Vagina (tissue), 2 donors: ENCODE data around the gene FOXN3. TPM values are rescaled to one million over a fixed set of nuclear protein-coding genes. Genes with fewer than 3 reads are reported as not detected.

Experiments used
- DNase-seq, 2 donors: peaks; one replicate each; pipeline ENCODE4 v3.0.0-alpha.2; 2017; ENCODE audit errors: extremely low spot score in 2 of 2
- H3K27ac ChIP-seq: fragments of 200-600 bp; sonication (generic); one replicate; pipeline ENCODE4 v1.5.1; 2019
- H3K27me3 ChIP-seq: fragments of 200-600 bp; sonication (generic); one replicate; pipeline ENCODE4 v1.5.1; 2019
- H3K36me3 ChIP-seq, 2 donors: fragments of 200-600 bp; sonication (generic); one replicate each; pipeline ENCODE4 v1.5.1; 2017 to 2019
- H3K4me1 ChIP-seq: fragments of 200-600 bp; sonication (generic); one replicate; pipeline ENCODE4 v1.5.1; 2019
- H3K4me3 ChIP-seq, 2 donors: fragments of 200-600 bp; sonication (generic); 1 replicate in 1 of 2; 2 replicates in 1 of 2; pipeline ENCODE4 v1.5.1; 2016 to 2019
- H3K9me3 ChIP-seq: fragments of 200-600 bp; sonication (generic); one replicate; pipeline ENCODE4 v1.5.1; 2019
- CTCF ChIP-seq, 3 experiments: fragments of 450-650 bp in 2 of 3; fragments of 200-600 bp in 1 of 3; sonication (generic) in 1 of 3; IDR thresholded peaks; one replicate each; pipeline ENCODE4 v1.5.1; 2017 to 2019; ENCODE audit warnings: antibody characterized with exemption in 3 of 3, mild to moderate bottlenecking in 2 of 3, moderate library complexity in 2 of 3
- POLR2A ChIP-seq, 2 donors: fragments of 450-650 bp; IDR thresholded peaks; one replicate each; pipeline ENCODE4 v1.6.1; 2017; ENCODE audit warnings: antibody characterized with exemption in 2 of 2, mild to moderate bottlenecking in 2 of 2, moderate library complexity in 2 of 2
- POLR2AphosphoS5 ChIP-seq, 2 donors: sonication (generic); formaldehyde crosslinking; IDR thresholded peaks; one replicate each; pipeline ENCODE4 v1.9.0; 2017; ENCODE audit warnings: antibody characterized with exemption in 2 of 2, mild to moderate bottlenecking in 2 of 2, low read depth in 1 of 2; ENCODE audit not compliant: insufficient read depth in 1 of 2
- intact Hi-C: fragments of 100-400 bp; cut with DNase I; formaldehyde crosslinking; loops from one replicate; pipeline ENCODE4 v1.15.1; 2023
- total RNA-seq: library from RNA; depleted of rRNA; stranded (reverse); fragments of >200 nt; gene quantifications from one replicate; pipeline ENCODE4 v1.2.3, GENCODE V29; 2016

FOXN3 gene
- total RNA-seq, 1 donor from 2014 or later = 111 TPM

GRCh38 chr14:89262041-89262440 lies 155.0 kb downstream of the FOXN3 start:
- Histone ChIP-seq H3K4me3 (no peak overlapping the region), H3K9me3 (no peaks in the 10 kb centered on the region), H3K27ac (no peak overlapping the region), H3K36me3 (no peaks in the 10 kb centered on the region), H3K4me1 (peaks cover 24% of the 10 kb centered on the region), H3K27me3 (no peaks in the 10 kb centered on the region)
- no peak for DNase-seq
- TF ChIP-seq POLR2AphosphoS5 (IDR thresholded peaks at IDR 0.05; ENCODE audit: insufficient read depth in 1 of 2, low read depth in 1 of 2) = no peak
- TF ChIP-seq CTCF (IDR thresholded peaks at IDR 0.05) = no peak
- TF ChIP-seq POLR2A (IDR thresholded peaks at IDR 0.05) = no peak
- intact Hi-C loops = no loop called here

- intact Hi-C loops = no loop called here
- Histone ChIP-seq H3K27me3 (no peaks in the 10 kb centered on the region), H3K4me1 (peaks cover 17% of the 10 kb centered on the region)
Measured at GRCh38 chr14:89260898-89261297, 156.1 kb downstream of the FOXN3 start.

GRCh38 chr14:89259951-89260609 lies 157.0 kb downstream of the FOXN3 start:
- no peaks in the 10 kb centered on the region for H3K27me3 ChIP-seq
- intact Hi-C loops = no loop called here
- no peak overlapping the region for H3K4me3 ChIP-seq
- H3K27ac ChIP-seq = no peak overlapping the region
- TF ChIP-seq CTCF (IDR thresholded peaks at IDR 0.05) (no peak), POLR2AphosphoS5 (IDR thresholded peaks at IDR 0.05; ENCODE audit: insufficient read depth in 1 of 2, low read depth in 1 of 2) (no peak)
- H3K9me3 ChIP-seq = no peaks in the 10 kb centered on the region
- no peak for DNase-seq
- H3K36me3 ChIP-seq = no peaks in the 10 kb centered on the region
- peaks cover 14% of the 10 kb centered on the region for H3K4me1 ChIP-seq

More at GRCh38 chr14:89260898-89261297, 156.1 kb downstream of the FOXN3 start:
- no peaks in the 10 kb centered on the region for H3K36me3 ChIP-seq
- H3K9me3 ChIP-seq = no peaks in the 10 kb centered on the region
- H3K4me3 ChIP-seq = no peak overlapping the region
- no peak for DNase-seq
- TF ChIP-seq CTCF (IDR thresholded peaks at IDR 0.05) (no peak), POLR2A (IDR thresholded peaks at IDR 0.05) (no peak), POLR2AphosphoS5 (IDR thresholded peaks at IDR 0.05; ENCODE audit: insufficient read depth in 1 of 2, low read depth in 1 of 2) (no peak)
- no peak overlapping the region for H3K27ac ChIP-seq

GRCh38 chr14:89258728-89259273 lies 158.2 kb downstream of the FOXN3 start:
- peaks cover 22% of the 10 kb centered on the region for H3K4me1 ChIP-seq
- DNase-seq = no peak
- no peaks in the 10 kb centered on the region for H3K9me3 ChIP-seq
- intact Hi-C loops = no loop called here
- no peak overlapping the region for H3K4me3 ChIP-seq
- no peak for TF ChIP-seq POLR2AphosphoS5 (IDR thresholded peaks at IDR 0.05; ENCODE audit: insufficient read depth in 1 of 2, low read depth in 1 of 2)
- no peak for TF ChIP-seq CTCF (IDR thresholded peaks at IDR 0.05)
- TF ChIP-seq POLR2A (IDR thresholded peaks at IDR 0.05) = no peak
- no peaks in the 10 kb centered on the region for H3K27me3 ChIP-seq
- no peak overlapping the region for H3K27ac ChIP-seq
- H3K36me3 ChIP-seq = no peaks in the 10 kb centered on the region

- H3K9me3 ChIP-seq = no peaks in the 10 kb centered on the region
- peaks cover 32% of the 10 kb centered on the region for H3K4me1 ChIP-seq
- no peak for DNase-seq
- H3K27ac ChIP-seq = no peak overlapping the region
- no peaks in the 10 kb centered on the region for H3K27me3 ChIP-seq
- intact Hi-C loops = no loop called here
- TF ChIP-seq POLR2A (IDR thresholded peaks at IDR 0.05) = no peak
- no peak for TF ChIP-seq POLR2AphosphoS5 (IDR thresholded peaks at IDR 0.05; ENCODE audit: insufficient read depth in 1 of 2, low read depth in 1 of 2)
- TF ChIP-seq CTCF (IDR thresholded peaks at IDR 0.05) = no peak
- H3K4me3 ChIP-seq = no peak overlapping the region
- H3K36me3 ChIP-seq = no peaks in the 10 kb centered on the region
Measured at GRCh38 chr14:89256951-89257350, 160.1 kb downstream of the FOXN3 start.
